Fibroblast of pulmonary artery (primary cell): ENCODE measurements around the gene VAMP5.
A peak's percentile ranks its signal among the peaks of the same experiment; 100 is the strongest.
"Not testable (repeated sequence)": the region's sequence is repeated elsewhere in the genome, so short reads cannot be mapped to it uniquely, and the experiment has no call there.

Experiments used
- DNase-seq: peaks from one replicate; pipeline ENCODE4 v3.0.0-alpha.2; 2010; ENCODE audit warnings: low read depth
- H3K4me3 ChIP-seq: replicated peaks from 2 replicates; pipeline ENCODE4 v1.5.1; 2011; ENCODE audit warnings: low read depth, mild to moderate bottlenecking, control low read depth, low read length, moderate library complexity
- TF ChIP-seq, protein P1 (sequence below): IDR thresholded peaks from 2 replicates; pipeline ENCODE4 v1.5.1; 2011; ENCODE audit warnings: mild to moderate bottlenecking, control low read depth, low read length, inconsistent platforms; ENCODE audit errors: missing control alignments

The VAMP5 gene

DNA sequence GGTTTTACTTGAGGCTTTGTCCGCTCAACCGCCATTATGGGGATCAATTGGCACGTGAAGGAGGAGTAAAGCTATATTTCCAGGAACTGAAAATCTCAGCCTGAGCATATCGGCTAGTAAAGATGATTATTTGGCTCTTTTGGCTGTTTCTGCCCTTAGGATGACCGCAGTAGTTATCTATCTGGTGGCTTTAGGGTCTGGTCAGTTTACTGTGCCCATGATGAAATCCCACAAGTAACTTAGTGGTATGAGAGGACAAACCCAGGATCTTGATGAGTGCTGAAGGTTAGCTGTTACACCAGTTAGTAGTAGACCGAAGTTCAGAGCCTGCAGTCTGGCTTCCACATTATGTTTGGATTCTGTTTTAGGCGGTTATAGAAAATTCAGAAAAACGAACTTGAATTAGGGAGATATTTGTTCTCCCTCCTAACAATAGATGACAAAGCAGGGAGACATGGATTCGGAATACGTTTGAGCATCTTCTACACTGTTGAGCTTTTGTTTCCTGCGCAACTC lies 44.0 kb upstream of the VAMP5 start:
- DNase-seq = peak; percentile 34
- peak overlapping the region; percentile 95 for H3K4me3 ChIP-seq
- TF ChIP-seq, protein P1, sequence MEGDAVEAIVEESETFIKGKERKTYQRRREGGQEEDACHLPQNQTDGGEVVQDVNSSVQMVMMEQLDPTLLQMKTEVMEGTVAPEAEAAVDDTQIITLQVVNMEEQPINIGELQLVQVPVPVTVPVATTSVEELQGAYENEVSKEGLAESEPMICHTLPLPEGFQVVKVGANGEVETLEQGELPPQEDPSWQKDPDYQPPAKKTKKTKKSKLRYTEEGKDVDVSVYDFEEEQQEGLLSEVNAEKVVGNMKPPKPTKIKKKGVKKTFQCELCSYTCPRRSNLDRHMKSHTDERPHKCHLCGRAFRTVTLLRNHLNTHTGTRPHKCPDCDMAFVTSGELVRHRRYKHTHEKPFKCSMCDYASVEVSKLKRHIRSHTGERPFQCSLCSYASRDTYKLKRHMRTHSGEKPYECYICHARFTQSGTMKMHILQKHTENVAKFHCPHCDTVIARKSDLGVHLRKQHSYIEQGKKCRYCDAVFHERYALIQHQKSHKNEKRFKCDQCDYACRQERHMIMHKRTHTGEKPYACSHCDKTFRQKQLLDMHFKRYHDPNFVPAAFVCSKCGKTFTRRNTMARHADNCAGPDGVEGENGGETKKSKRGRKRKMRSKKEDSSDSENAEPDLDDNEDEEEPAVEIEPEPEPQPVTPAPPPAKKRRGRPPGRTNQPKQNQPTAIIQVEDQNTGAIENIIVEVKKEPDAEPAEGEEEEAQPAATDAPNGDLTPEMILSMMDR = no peak

DNA sequence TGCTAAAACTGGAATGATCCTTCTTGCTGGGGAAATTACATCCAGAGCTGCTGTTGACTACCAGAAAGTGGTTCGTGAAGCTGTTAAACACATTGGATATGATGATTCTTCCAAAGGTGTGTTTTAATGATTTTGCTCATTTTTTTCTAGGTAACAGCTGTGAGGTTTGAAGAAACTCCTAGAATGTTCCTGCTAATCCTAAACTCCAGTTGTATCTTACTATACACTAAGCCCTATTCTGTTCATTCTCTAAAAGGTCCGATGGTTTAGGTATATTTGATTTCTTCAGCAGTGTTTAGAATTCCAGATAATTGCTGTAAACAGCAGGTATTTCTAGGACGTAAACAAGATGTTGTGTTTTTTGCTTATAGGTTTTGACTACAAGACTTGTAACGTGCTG lies 43.0 kb upstream of the VAMP5 start:
- DNase-seq = no peak
- H3K4me3 ChIP-seq = peak overlapping the region; percentile 95

DNA sequence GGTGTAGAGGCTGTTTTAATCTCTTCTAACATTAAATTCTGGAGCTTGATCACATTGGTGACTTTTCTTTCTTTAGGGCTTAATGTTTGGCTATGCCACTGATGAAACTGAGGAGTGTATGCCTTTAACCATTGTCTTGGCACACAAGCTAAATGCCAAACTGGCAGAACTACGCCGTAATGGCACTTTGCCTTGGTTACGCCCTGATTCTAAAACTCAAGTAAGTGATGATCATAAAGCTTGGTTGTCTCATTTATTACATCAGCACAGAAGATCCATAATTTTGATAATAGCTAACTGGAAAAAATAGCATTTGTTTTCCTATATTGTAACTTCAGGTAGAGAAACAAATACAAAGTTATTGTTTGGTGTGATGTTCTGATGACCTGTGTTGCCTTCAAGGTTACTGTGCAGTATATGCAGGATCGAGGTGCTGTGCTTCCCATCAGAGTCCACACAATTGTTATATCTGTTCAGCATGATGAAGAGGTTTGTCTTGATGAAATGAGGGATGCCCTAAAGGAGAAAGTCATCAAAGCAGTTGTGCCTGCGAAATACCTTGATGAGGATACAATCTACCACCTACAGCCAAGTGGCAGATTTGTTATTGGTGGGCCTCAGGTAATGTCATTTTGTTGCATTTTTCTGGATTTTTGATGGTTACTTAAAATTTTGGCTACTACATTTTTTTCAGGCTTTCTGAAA lies 42.3 kb upstream of the VAMP5 start:
- DNase-seq = no peak
- TF ChIP-seq, protein P1 = no peak
- H3K4me3 ChIP-seq = peak overlapping the region; percentile 95

More for the DNA sequence above, 43.0 kb upstream of the VAMP5 start:
- TF ChIP-seq, protein P1 = no peak

DNA sequence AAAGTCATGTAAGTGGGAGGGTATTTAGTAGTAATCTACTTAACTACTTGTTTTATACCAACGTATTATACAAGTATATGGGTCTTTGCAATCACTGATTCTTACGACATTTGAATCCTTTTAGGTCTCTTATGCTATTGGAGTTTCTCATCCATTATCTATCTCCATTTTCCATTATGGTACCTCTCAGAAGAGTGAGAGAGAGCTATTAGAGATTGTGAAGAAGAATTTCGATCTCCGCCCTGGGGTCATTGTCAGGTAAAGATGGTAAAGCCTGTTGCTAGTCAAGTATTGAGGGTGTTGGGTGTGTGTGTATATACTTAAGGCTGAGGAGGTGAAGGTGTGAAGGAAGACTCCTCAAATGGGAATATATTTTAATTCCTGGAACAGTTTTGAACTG lies 41.5 kb upstream of the VAMP5 start:
- DNase-seq = no peak
- TF ChIP-seq, protein P1 = no peak
- H3K4me3 ChIP-seq = no peak overlapping the region

DNA sequence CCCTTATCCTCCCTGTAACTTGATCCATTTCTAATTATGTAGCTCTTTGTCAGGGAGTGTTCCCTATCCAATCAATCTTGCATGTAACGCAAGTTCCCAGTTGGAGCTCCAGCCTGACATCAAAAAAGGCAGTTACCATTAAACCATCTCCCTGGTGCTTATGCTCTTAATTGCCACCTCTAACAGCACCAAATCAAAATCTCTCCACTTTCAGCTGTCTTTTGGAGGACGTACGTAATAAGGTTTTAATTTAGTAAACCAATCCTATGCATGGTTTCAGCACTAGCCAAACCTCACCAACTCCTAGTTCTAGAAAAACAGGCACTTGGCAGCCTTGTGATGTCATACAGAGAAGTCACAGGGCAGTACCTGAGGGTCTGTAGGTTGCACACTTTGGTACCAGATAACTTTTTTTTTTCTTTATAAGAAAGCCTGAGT lies 40.0 kb upstream of the VAMP5 start:
- not testable (repeated sequence) for DNase-seq, H3K4me3 ChIP-seq

DNA sequence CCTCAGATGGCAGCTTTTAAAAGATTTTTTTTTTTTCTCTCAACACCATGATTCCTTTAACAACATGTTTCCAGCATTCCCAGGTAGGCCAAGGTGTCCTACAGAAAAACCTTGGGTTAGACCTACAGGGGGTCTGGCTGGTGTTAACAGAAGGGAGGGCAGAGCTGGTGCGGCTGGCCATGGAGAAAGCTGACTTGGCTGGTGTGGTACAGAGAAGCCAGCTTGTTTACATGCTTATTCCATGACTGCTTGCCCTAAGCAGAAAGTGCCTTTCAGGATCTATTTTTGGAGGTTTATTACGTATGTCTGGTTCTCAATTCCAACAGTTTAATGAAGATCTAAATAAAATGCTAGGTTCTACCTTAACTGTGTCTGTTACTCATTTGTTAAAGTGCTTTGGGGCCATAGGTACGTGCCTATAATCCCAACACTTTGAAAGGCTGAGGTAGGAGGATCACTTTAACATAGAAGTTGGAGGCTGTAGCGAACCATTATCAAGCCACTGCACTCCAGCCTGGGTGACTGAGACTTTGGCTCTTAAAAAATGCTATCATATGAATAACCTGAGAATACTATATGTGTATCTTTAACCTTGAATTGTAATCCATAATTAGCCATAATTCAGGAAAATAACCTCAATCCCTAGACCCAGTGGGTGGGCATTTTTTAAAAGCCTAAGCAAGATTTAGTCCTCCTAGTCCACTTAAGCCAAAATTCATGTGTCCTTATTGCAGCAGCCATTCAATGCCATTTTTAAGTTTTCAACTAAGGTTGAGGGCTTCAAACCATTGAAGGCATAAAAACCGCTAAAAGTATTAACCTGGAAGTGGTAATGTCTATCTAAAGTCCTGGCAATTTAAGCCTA lies 39.1 kb upstream of the VAMP5 start:
- not testable (repeated sequence) for DNase-seq, H3K4me3 ChIP-seq

DNA sequence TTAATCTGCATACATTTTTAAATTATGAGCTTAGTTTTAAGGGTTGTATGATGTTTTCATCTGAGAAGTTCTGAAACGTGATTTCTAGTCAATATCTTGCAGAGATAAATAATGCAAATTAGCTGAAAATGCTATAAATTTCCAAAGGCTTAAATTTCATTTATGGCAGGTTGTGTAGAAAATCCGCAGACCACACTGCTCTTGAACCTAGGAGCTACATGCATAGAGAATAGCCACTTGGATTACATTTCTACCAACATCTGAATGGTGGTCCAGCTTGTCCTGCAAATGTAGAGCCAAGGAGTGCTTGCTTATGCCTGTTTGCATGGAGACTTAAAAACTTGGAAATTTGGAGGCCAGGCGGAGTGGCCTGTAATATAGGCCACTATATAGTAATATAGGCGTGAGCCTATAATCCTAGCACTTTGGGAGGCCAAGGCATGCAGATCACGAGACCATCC lies 38.4 kb upstream of the VAMP5 start:
- no peak for DNase-seq
- no peak overlapping the region for H3K4me3 ChIP-seq
- TF ChIP-seq, protein P1 = no peak
